A549 (cell line): ENCODE data around the gene TTLL13.

Experiments
- CEBPB ChIP-seq, 2 experiments: fragments of >200 bp in 1 of 2; sonication (Bioruptor Twin) in 1 of 2; formaldehyde crosslinking in 1 of 2; IDR thresholded peaks; 2 replicates each; pipeline ENCODE4 v1.6.1; 2012 to 2016
- EP300 ChIP-seq, 2 experiments: fragments of >200 bp; sonication (Bioruptor Twin); formaldehyde crosslinking; IDR thresholded peaks; 2 replicates in 1 of 2; 3 replicates in 1 of 2; pipeline ENCODE4 v1.6.1; 2016 to 2017
- MYC ChIP-seq: IDR thresholded peaks from 2 replicates; pipeline ENCODE4 v1.6.1; 2012; ENCODE audit warnings: mild to moderate bottlenecking, inconsistent platforms, low read length, improper control_type of control experiment, borderline replicate concordance
- POLR2A ChIP-seq: IDR thresholded peaks from 2 replicates; pipeline ENCODE4 v1.6.1; 2012; ENCODE audit warnings: mild to moderate bottlenecking, low read length
- SMC3 ChIP-seq: fragments of >200 bp; sonication (Bioruptor Twin); formaldehyde crosslinking; IDR thresholded peaks from 3 replicates; pipeline ENCODE4 v1.6.1; 2018; ENCODE audit warnings: inconsistent platforms
- TP53 ChIP-seq: fragments of 250-450 bp; sonication (Bioruptor Pico); IDR thresholded peaks from 2 replicates; pipeline ENCODE4 v1.5.0; 2021; ENCODE audit warnings: mild to moderate bottlenecking, moderate library complexity

DNA sequence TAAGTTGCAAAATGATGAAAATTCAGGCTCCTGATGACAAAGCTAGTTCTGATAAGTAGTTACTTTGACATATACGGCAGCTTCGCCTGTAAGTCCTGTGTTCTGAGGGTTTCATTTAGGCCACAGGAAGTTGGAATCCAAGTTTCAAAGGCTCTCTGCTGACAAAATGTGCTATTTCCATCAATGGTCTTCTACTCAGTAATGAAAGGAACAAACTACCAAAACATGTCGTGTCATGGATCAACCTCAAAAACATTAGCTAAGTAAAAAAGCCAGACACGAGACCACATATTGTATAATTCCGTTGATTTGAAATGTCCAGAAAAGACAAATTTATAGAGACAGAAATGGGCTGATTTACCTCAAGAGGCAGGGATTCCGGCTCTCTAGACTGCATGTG lies 38.6 kb downstream of the TTLL13 start:
- TF ChIP-seq TP53 (no peak), CEBPB (IDR thresholded peaks at IDR 0.05) (no peak), MYC (no peak), EP300 (IDR thresholded peaks at IDR 0.05) (no peak), SMC3 (no peak), POLR2A (no peak)
